Testis (tissue), 2 donors: ENCODE measurements around the gene PLAAT5.

Experiments
- CTCF ChIP-seq, 3 experiments: fragments of 450-650 bp in 2 of 3; fragments of 200-600 bp in 1 of 3; sonication (generic) in 1 of 3; IDR thresholded peaks; one replicate each; pipeline ENCODE4 v1.5.1; 2016 to 2019; ENCODE audit warnings: antibody characterized with exemption in 3 of 3, mild to moderate bottlenecking in 2 of 3, moderate library complexity in 1 of 3
- POLR2A ChIP-seq: fragments of 450-650 bp; IDR thresholded peaks from one replicate; pipeline ENCODE4 v1.6.1; 2017; ENCODE audit warnings: antibody characterized with exemption, mild to moderate bottlenecking, moderate library complexity

- TF ChIP-seq CTCF (IDR thresholded peaks at IDR 0.05) (no peak), POLR2A (no peak)
Observed at GRCh38 chr11:63508745-63509144, 17.8 kb upstream of the PLAAT5 start.
